Measurements from ENCODE around the gene RFPL1.
A peak's percentile ranks its signal among the peaks of the same experiment; 100 is the strongest.

RFPL1 gene

GRCh38 chr22:29442976-29443375 is 4.6 kb downstream of the RFPL1 start:
- no peak for DNase-seq (ENCODE audit: low read depth, low spot score)

GRCh38 chr22:29443452-29443851 is 5.1 kb downstream of the RFPL1 start:
- DNase-seq (ENCODE audit: low read depth, low spot score) = no peak

GRCh38 chr22:29443861-29444792 is 5.7 kb downstream of the RFPL1 start:
- no peak for DNase-seq (ENCODE audit: low read depth, low spot score)

- no peak for DNase-seq (ENCODE audit: low read depth, low spot score)
Measured at GRCh38 chr22:29445508-29445907, 7.1 kb downstream of the RFPL1 start.

GRCh38 chr22:29447906-29448305 is 9.5 kb downstream of the RFPL1 start:
- DNase-seq (ENCODE audit: low read depth, low spot score) = no peak

GRCh38 chr22:29449296-29449875 is 11.0 kb downstream of the RFPL1 start:
- no peak for DNase-seq (ENCODE audit: low read depth, low spot score)

- no peak for DNase-seq (ENCODE audit: low read depth, low spot score)
Measured at GRCh38 chr22:29450222-29450621, 11.8 kb downstream of the RFPL1 start.

GRCh38 chr22:29451863-29452262 is 13.5 kb downstream of the RFPL1 start:
- no peak for DNase-seq (ENCODE audit: low read depth, low spot score)

- no peak for DNase-seq (ENCODE audit: low read depth, low spot score)
Measured at GRCh38 chr22:29454276-29454675, 15.9 kb downstream of the RFPL1 start.

- no peak for DNase-seq (ENCODE audit: low read depth, low spot score)
Measured at GRCh38 chr22:29456211-29456671, 17.9 kb downstream of the RFPL1 start.

GRCh38 chr22:29457730-29458129 is 19.3 kb downstream of the RFPL1 start:
- DNase-seq (ENCODE audit: low read depth, low spot score) = no peak

GRCh38 chr22:29458551-29458950 is 20.2 kb downstream of the RFPL1 start:
- no peak for DNase-seq (ENCODE audit: low read depth, low spot score)

GRCh38 chr22:29459773-29460172 is 21.4 kb downstream of the RFPL1 start:
- DNase-seq (ENCODE audit: low read depth, low spot score) = no peak

- no peak for DNase-seq (ENCODE audit: low read depth, low spot score)
Measured at GRCh38 chr22:29461263-29461662, 22.9 kb downstream of the RFPL1 start.

GRCh38 chr22:29463629-29464028 is 25.2 kb downstream of the RFPL1 start:
- DNase-seq (ENCODE audit: low read depth, low spot score) = no peak

- DNase-seq (ENCODE audit: low read depth, low spot score) = no peak
Measured at GRCh38 chr22:29464581-29464980, 26.2 kb downstream of the RFPL1 start.

GRCh38 chr22:29469755-29470154 is 31.4 kb downstream of the RFPL1 start:
- DNase-seq (ENCODE audit: low read depth, low spot score) = no peak

GRCh38 chr22:29470159-29470855 is 31.9 kb downstream of the RFPL1 start:
- peak; percentile 5 for DNase-seq (ENCODE audit: low read depth, low spot score)

- no peak for DNase-seq (ENCODE audit: low read depth, low spot score)
Measured at GRCh38 chr22:29473001-29473400, 34.6 kb downstream of the RFPL1 start.

- no peak for DNase-seq (ENCODE audit: low read depth, low spot score)
Measured at GRCh38 chr22:29475550-29475949, 37.2 kb downstream of the RFPL1 start.

GRCh38 chr22:29476116-29476515 is 37.7 kb downstream of the RFPL1 start:
- no peak for DNase-seq (ENCODE audit: low read depth, low spot score)

GRCh38 chr22:29477723-29478318 is 39.4 kb downstream of the RFPL1 start:
- no peak for DNase-seq (ENCODE audit: low read depth, low spot score)
